ENCODE measurements around the gene C13orf42. TPM values are rescaled to one million over a fixed set of nuclear protein-coding genes. Genes with fewer than 3 reads are reported as not detected.

The C13orf42 gene
- total RNA-seq, 1 donor from 2014 or later = not detected

DNA sequence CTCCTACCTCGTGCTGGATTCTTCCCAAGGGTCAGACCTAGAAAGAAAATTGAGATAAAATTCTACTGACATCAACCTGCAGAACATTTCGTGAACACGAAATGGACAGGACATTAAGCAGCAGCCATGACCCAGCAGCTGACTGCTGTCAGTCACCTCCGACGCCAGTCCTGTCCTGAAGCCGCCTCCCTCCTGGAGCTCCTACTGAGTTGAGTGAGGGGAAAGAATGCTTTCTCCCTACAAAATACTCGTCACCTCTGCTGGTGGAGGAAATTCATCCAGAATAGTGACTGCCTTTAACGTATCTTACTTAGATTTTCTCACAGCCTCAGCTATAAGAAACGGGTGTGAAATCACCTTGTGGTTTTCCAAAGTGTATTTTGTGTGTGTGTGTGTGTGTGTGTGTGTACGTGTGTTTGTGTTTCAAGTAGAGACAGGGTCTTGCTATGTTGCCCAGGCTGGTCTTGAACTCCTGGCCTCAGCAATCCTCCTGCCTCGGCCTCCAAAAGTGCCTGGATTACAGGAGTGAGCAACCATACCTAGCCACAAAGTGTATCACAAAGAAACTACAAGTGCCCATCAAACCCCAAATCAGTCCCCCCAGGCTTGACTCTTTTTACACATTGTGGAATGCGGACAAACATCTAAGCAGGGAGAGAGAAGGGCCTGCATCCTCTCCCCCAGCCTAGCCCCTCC is 2.3 kb upstream of the C13orf42 start:
- Mint-ChIP-seq H3K36me3 (ENCODE audit: unreplicated experiment) (no peaks in the 10 kb centered on the region), H3K9me3 (ENCODE audit: unreplicated experiment) (no peaks in the 10 kb centered on the region)
- DNase-seq = no peak

DNA sequence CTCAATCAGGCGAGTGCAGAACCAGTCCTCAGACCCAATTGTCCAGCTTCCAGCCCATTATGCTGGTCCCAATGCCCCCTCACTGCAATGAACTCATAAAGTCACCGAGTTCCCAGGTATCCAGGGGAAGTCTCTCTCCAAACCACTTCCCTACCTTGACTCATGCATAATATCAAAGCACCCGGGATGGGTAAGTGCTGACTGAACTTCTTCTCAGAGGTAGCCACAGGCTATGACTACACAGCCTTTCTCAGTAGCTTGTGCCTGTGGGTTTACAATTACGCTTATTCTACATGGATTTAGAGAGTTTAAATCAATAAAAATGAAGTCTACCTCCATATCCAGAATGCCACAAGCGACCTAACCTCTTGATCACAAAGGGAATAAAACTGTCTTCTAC is 1.7 kb upstream of the C13orf42 start:
- Mint-ChIP-seq H3K36me3 (ENCODE audit: unreplicated experiment) (no peaks in the 10 kb centered on the region), H3K9me3 (ENCODE audit: unreplicated experiment) (no peaks in the 10 kb centered on the region), H3K27me3 (ENCODE audit: unreplicated experiment) (peaks cover 2% of the 10 kb centered on the region), H3K27ac (ENCODE audit: unreplicated experiment) (no peak overlapping the region), H3K4me1 (ENCODE audit: low read depth, unreplicated experiment) (peaks cover 5% of the 10 kb centered on the region), H3K4me3 (ENCODE audit: unreplicated experiment) (no peak overlapping the region)
- DNase-seq = no peak
- TF ChIP-seq, protein P1, sequence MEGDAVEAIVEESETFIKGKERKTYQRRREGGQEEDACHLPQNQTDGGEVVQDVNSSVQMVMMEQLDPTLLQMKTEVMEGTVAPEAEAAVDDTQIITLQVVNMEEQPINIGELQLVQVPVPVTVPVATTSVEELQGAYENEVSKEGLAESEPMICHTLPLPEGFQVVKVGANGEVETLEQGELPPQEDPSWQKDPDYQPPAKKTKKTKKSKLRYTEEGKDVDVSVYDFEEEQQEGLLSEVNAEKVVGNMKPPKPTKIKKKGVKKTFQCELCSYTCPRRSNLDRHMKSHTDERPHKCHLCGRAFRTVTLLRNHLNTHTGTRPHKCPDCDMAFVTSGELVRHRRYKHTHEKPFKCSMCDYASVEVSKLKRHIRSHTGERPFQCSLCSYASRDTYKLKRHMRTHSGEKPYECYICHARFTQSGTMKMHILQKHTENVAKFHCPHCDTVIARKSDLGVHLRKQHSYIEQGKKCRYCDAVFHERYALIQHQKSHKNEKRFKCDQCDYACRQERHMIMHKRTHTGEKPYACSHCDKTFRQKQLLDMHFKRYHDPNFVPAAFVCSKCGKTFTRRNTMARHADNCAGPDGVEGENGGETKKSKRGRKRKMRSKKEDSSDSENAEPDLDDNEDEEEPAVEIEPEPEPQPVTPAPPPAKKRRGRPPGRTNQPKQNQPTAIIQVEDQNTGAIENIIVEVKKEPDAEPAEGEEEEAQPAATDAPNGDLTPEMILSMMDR (IDR thresholded peaks at IDR 0.05; ENCODE audit: partially characterized antibody, unreplicated experiment) = no peak

More for the DNA sequence above, 2.3 kb upstream of the C13orf42 start:
- Mint-ChIP-seq H3K4me1 (ENCODE audit: low read depth, unreplicated experiment) (peaks cover 5% of the 10 kb centered on the region), H3K27ac (ENCODE audit: unreplicated experiment) (no peak overlapping the region), H3K27me3 (ENCODE audit: unreplicated experiment) (peaks cover 2% of the 10 kb centered on the region), H3K4me3 (ENCODE audit: unreplicated experiment) (no peak overlapping the region)
- TF ChIP-seq, protein P1 (IDR thresholded peaks at IDR 0.05; ENCODE audit: partially characterized antibody, unreplicated experiment) = no peak

DNA sequence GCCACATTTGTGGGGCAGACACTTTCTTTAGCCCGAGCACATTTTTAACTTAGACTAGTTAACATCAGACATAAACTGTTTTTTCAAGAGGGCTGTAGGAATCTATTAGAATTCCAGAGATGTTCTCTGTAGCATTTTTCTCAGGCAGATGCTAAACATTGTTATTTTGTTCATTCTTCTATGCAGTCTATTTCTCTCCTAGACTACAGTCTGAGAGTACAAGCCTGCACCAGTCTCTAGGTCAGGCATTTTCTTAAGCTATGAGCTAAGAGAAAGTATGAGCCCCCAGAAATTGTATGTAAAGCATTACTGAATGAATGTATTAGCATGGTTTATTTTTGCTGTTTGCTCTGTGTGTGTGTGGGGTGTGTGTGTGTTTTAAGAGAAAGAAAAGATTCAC is 923 bp upstream of the C13orf42 start:
- Mint-ChIP-seq H3K27ac (ENCODE audit: unreplicated experiment) (no peak overlapping the region), H3K9me3 (ENCODE audit: unreplicated experiment) (no peaks in the 10 kb centered on the region), H3K36me3 (ENCODE audit: unreplicated experiment) (no peaks in the 10 kb centered on the region), H3K4me1 (ENCODE audit: low read depth, unreplicated experiment) (peaks cover 5% of the 10 kb centered on the region), H3K27me3 (ENCODE audit: unreplicated experiment) (peaks cover 2% of the 10 kb centered on the region), H3K4me3 (ENCODE audit: unreplicated experiment) (no peak overlapping the region)
- TF ChIP-seq, protein P1 (IDR thresholded peaks at IDR 0.05; ENCODE audit: partially characterized antibody, unreplicated experiment) = no peak
- DNase-seq = no peak

DNA sequence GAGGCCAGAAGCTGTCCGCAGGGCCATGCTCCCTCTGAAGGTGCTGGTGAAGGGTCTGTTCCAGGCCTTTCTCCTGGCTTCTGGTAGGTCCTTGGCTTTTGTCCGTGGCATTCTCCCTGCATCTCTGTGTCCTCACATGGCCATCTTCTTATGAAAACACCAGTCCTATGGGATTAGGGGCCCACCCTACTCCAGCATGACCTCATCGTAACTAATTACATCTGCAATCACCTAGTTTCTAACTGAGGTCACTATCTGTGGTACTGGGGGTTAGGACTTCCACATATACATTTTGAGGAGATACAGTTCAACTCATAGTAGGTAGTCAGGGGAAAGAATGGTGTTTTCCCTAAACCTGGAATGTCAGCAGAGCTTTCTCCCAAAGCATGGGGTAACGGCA is 3.1 kb downstream of the C13orf42 start:
- DNase-seq = no peak
- no peaks in the 10 kb centered on the region for H3K27me3 Mint-ChIP-seq (ENCODE audit: unreplicated experiment)
- TF ChIP-seq, protein P1 (IDR thresholded peaks at IDR 0.05; ENCODE audit: partially characterized antibody, unreplicated experiment) = no peak
- H3K4me1 Mint-ChIP-seq (ENCODE audit: low read depth, unreplicated experiment) = peaks cover 2% of the 10 kb centered on the region
- no peak overlapping the region for H3K4me3 Mint-ChIP-seq (ENCODE audit: unreplicated experiment)
- peaks cover 4% of the 10 kb centered on the region for H3K9me3 Mint-ChIP-seq (ENCODE audit: unreplicated experiment)
- no peak overlapping the region for H3K27ac Mint-ChIP-seq (ENCODE audit: unreplicated experiment)
- no peaks in the 10 kb centered on the region for H3K36me3 Mint-ChIP-seq (ENCODE audit: unreplicated experiment)

DNA sequence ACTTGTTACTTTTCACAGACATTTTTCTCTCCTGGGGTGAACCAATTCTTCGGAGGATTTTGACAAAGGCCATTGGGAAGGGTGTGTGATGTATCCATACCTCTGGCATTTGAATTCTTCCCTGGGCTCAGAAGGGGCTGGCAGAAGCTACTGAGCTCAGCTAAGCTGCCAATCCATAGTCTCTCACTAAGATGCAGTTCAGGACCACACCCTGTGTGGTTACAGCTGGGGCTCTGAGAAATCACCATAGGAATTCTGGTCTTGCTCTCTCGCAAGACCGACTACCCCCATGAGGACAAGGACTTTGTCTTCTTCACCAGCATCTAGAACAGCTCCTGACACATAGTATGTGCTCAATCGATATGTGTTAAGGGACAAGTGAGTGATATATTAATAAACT is 6.0 kb downstream of the C13orf42 start:
- DNase-seq = no peak
- no peaks in the 10 kb centered on the region for H3K36me3 Mint-ChIP-seq (ENCODE audit: unreplicated experiment)
- H3K9me3 Mint-ChIP-seq (ENCODE audit: unreplicated experiment) = peaks cover 4% of the 10 kb centered on the region
- no peaks in the 10 kb centered on the region for H3K27me3 Mint-ChIP-seq (ENCODE audit: unreplicated experiment)
- TF ChIP-seq, protein P1 (IDR thresholded peaks at IDR 0.05; ENCODE audit: partially characterized antibody, unreplicated experiment) = no peak
- no peak overlapping the region for H3K27ac Mint-ChIP-seq (ENCODE audit: unreplicated experiment)
- H3K4me3 Mint-ChIP-seq (ENCODE audit: unreplicated experiment) = no peak overlapping the region
- no peaks in the 10 kb centered on the region for H3K4me1 Mint-ChIP-seq (ENCODE audit: low read depth, unreplicated experiment)

Measured in glutamatergic neuron (in vitro differentiated cells).